ENCODE measurements around the gene ARL15. TPM values are rescaled to one million over a fixed set of nuclear protein-coding genes. Genes with fewer than 3 reads are reported as not detected.

The ARL15 gene
- total and polyA plus RNA-seq, 2 of the 4 experiments (the other 2 are of a cell fraction): 7.3 to 19.2 TPM

DNA sequence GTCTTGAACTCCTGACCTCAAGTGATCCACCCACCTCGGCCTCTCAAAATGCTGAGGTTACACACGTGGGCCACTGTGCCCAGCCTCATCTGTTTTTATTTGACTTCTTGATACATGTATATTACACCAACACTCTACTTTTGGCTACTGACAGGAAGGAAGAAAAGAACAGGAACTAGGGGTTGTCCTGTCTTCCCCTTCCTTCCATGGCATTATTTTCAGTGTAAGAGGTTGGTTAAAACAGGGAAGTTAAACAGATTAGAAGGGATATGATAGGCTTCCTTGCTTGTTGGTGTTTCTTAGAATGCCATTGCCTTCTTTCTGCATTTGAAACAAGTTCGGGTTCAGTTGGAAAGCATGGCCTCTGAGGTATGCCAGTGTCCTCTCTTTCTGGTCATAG lies 437.1 kb downstream of the ARL15 start:
- H2AK9ac ChIP-seq (replicated peaks; ENCODE audit: low read depth, low read length, poor library complexity): no peak overlapping the region
- ChIA-PET POLR2A (ENCODE audit: unreplicated experiment) (interaction anchor here (0.7 kb wide), 1 partner anchor 829 kb away, joined by 6 read pairs; no protein-coding TSS in a partner anchor), CTCF (no interaction called here)
- intact Hi-C loops (cut with micrococcal nuclease) (loop anchor here (5.0 to 10.0 kb wide), 2 partner anchors 344 to 608 kb away; no protein-coding TSS in a partner anchor), in situ Hi-C loops (cut with MboI; ENCODE audit: low sequenced_read_pairs) (no loop called here), dilution Hi-C loops (cut with HindIII; ENCODE audit: low sequenced_read_pairs, unreplicated experiment) (no loop called here)
- no peaks in the 10 kb centered on the region for H3K36me3 ChIP-seq (ENCODE audit: control insufficient read depth, insufficient read depth, low read length)
- no peak overlapping the region for H3K4ac ChIP-seq (ENCODE audit: low read depth, low read length)
- DNase-seq (no peak), ATAC-seq (ENCODE audit: low read depth) (no peak)
- TF ChIP-seq RCOR1 (IDR thresholded peaks at IDR 0.05; ENCODE audit: insufficient replicate concordance, low read length) (no peak), MAFK (IDR thresholded peaks at IDR 0.05; ENCODE audit: low read depth, low read length) (no peak), CHD1 (IDR thresholded peaks at IDR 0.05; ENCODE audit: low read depth, low read length) (no peak), RFX5 (IDR thresholded peaks at IDR 0.05; ENCODE audit: low read depth, low read length) (no peak), BHLHE40 (IDR thresholded peaks at IDR 0.05; ENCODE audit: low read depth, low read length) (no peak), SMC3 (IDR thresholded peaks at IDR 0.05; ENCODE audit: low read depth, low read length) (no peak), MXI1 (IDR thresholded peaks at IDR 0.05; ENCODE audit: borderline replicate concordance, low read depth, low read length) (no peak), CEBPB (IDR thresholded peaks at IDR 0.05; ENCODE audit: low read depth, low read length) (no peak), RAD21 (IDR thresholded peaks at IDR 0.05; ENCODE audit: low read length) (no peak), MAZ (IDR thresholded peaks at IDR 0.05; ENCODE audit: borderline replicate concordance, low read depth, low read length) (no peak), NFE2L2 (IDR thresholded peaks at IDR 0.05; ENCODE audit: low read depth, low read length) (no peak), POLR2A (IDR thresholded peaks at IDR 0.05; ENCODE audit: low read depth, low read length) (no peak), FOS (IDR thresholded peaks at IDR 0.05; ENCODE audit: low read depth, low read length) (no peak)
- TF ChIP-seq, protein P1, sequence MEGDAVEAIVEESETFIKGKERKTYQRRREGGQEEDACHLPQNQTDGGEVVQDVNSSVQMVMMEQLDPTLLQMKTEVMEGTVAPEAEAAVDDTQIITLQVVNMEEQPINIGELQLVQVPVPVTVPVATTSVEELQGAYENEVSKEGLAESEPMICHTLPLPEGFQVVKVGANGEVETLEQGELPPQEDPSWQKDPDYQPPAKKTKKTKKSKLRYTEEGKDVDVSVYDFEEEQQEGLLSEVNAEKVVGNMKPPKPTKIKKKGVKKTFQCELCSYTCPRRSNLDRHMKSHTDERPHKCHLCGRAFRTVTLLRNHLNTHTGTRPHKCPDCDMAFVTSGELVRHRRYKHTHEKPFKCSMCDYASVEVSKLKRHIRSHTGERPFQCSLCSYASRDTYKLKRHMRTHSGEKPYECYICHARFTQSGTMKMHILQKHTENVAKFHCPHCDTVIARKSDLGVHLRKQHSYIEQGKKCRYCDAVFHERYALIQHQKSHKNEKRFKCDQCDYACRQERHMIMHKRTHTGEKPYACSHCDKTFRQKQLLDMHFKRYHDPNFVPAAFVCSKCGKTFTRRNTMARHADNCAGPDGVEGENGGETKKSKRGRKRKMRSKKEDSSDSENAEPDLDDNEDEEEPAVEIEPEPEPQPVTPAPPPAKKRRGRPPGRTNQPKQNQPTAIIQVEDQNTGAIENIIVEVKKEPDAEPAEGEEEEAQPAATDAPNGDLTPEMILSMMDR (conservative IDR thresholded peaks at IDR 0.05; ENCODE audit: low read depth, low read length): no peak
- TF ChIP-seq, protein P2, sequence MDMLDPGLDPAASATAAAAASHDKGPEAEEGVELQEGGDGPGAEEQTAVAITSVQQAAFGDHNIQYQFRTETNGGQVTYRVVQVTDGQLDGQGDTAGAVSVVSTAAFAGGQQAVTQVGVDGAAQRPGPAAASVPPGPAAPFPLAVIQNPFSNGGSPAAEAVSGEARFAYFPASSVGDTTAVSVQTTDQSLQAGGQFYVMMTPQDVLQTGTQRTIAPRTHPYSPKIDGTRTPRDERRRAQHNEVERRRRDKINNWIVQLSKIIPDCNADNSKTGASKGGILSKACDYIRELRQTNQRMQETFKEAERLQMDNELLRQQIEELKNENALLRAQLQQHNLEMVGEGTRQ (IDR thresholded peaks at IDR 0.05; ENCODE audit: low read depth, low read length): no peak
- TF ChIP-seq, protein P3, sequence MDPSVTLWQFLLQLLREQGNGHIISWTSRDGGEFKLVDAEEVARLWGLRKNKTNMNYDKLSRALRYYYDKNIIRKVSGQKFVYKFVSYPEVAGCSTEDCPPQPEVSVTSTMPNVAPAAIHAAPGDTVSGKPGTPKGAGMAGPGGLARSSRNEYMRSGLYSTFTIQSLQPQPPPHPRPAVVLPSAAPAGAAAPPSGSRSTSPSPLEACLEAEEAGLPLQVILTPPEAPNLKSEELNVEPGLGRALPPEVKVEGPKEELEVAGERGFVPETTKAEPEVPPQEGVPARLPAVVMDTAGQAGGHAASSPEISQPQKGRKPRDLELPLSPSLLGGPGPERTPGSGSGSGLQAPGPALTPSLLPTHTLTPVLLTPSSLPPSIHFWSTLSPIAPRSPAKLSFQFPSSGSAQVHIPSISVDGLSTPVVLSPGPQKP (IDR thresholded peaks at IDR 0.05; ENCODE audit: borderline replicate concordance, low read depth, low read length): no peak
- H4K91ac ChIP-seq (ENCODE audit: insufficient read depth, low read depth, low read length): no peak overlapping the region
- H3K27me3 ChIP-seq (ENCODE audit: control insufficient read depth, insufficient read depth, low read length): no peaks in the 10 kb centered on the region
- H3K9me1 ChIP-seq (ENCODE audit: insufficient read depth, low read length): no peaks in the 10 kb centered on the region
- H2BK15ac ChIP-seq (ENCODE audit: low read depth, low read length): no peak overlapping the region
- H3K14ac ChIP-seq (replicated peaks; ENCODE audit: low read depth, low read length): no peak overlapping the region
- H3K9me3 ChIP-seq (ENCODE audit: control insufficient read depth, insufficient read depth, low read length): no peaks in the 10 kb centered on the region; the same call in 1 of the 2 replicates
- H2BK20ac ChIP-seq (ENCODE audit: low read depth, low read length): no peak overlapping the region
- H3K4me2 ChIP-seq (ENCODE audit: low read depth, low read length): no peak overlapping the region
- H3K9ac ChIP-seq (ENCODE audit: low read depth, low read length): no peak overlapping the region
- H4K20me1 ChIP-seq (ENCODE audit: insufficient read depth, low read length): no peaks in the 10 kb centered on the region
- no peak overlapping the region for H4K5ac ChIP-seq (ENCODE audit: low read depth, low read length)
- 100% methylated on average over 1 of the region's 3 CpGs; no CpG with 5 or more reads in 1 of the 2 experiments for WGBS, 2 experiments (ENCODE audit: extremely low coverage in 2 of 2, insufficient read length in 1 of 2)
- no TSS peak for BruUV-seq (replicated peaks)
- no peak overlapping the region for H3K4me3 ChIP-seq (ENCODE audit: insufficient read depth, low read depth, low read length)
- no peak overlapping the region for H2BK120ac ChIP-seq (ENCODE audit: low read depth, low read length)
- no peak overlapping the region for H3K56ac ChIP-seq (ENCODE audit: extremely low read depth, insufficient read depth, low read length)
- H2AFZ ChIP-seq (replicated peaks; ENCODE audit: low read length, poor library complexity): no peak overlapping the region
- no peak overlapping the region for H3K18ac ChIP-seq (ENCODE audit: low read depth, low read length)
- no peaks in the 10 kb centered on the region; the same call in 1 of the 2 replicates for H3K4me1 ChIP-seq (ENCODE audit: control insufficient read depth, insufficient read depth, low read length)
- H2AK5ac ChIP-seq (ENCODE audit: low read depth, low read length): no peak overlapping the region
- H3K23ac ChIP-seq (ENCODE audit: low read depth, low read length): no peak overlapping the region
- no peaks in the 10 kb centered on the region for H3K79me1 ChIP-seq (ENCODE audit: low read depth in 1 of 2, low read length in 2 of 2)
- no peak overlapping the region for H3K27ac ChIP-seq (ENCODE audit: insufficient read depth, low read length)
- H4K8ac ChIP-seq (ENCODE audit: low read depth in 2 of 2, low read length in 2 of 2): no peak overlapping the region
- no peak overlapping the region for H2BK5ac ChIP-seq (ENCODE audit: low read depth, low read length, poor library complexity, severe bottlenecking)
